ENCODE measurements around the gene RAD9B. TPM values are rescaled to one million over a fixed set of nuclear protein-coding genes. Genes with fewer than 3 reads are reported as not detected.

RAD9B gene
- total and polyA plus RNA-seq, 10 of the 15 experiments (the other 5 are each of a cell fraction or from before 2014, with no cell fraction given): 0.54 to 2.0 (median 1.3) TPM

- H3K4me3 ChIP-seq: no peak overlapping the region
- RAD21 ChIA-PET (ENCODE audit: unreplicated experiment): interaction anchor here (0.8 to 5.5 kb wide), 21 partner anchors 12 to 374 kb away, joined by 3 to 153 read pairs (median 5); partner anchors contain the start of genes ARPC3, FAM216A and GPN3
- CTCF ChIA-PET: interaction anchor here (0.7 to 21.1 kb wide), 26 partner anchors 9 to 374 kb away, joined by 3 to 462 read pairs (median 6); partner anchors contain the start of genes ARPC3, FAM216A, GPN3 and RAD9B
- no peaks in the 10 kb centered on the region for H4K20me1 ChIP-seq (ENCODE audit: control insufficient read depth, insufficient read depth)
- H3K36me3 ChIP-seq (ENCODE audit: control insufficient read depth in 2 of 2, insufficient read depth in 2 of 2, low read length in 1 of 2): no peaks in the 10 kb centered on the region
- H3K27ac ChIP-seq (ENCODE audit: control insufficient read depth, insufficient read depth): no peak overlapping the region
- no TSS peak for BruUV-seq (replicated peaks)
- H3K9ac ChIP-seq (ENCODE audit: control insufficient read depth, insufficient read depth, low read length): no peak overlapping the region
- ATAC-seq (no peak), FAIRE-seq (no peak), DNase-seq (ENCODE audit: low read depth, low spot score) (no peak)
- 88% methylated on average over 6 of the region's 6 CpGs for WGBS (ENCODE audit: insufficient coverage, insufficient replicate concordance, low lambda C conversion rate, missing lambda C conversion rate)
- SMC1A ChIA-PET (ENCODE audit: uncharacterized antibody, unreplicated experiment): interaction anchor here (0.7 to 26.9 kb wide), 25 partner anchors 9 to 179 kb away, joined by 3 to 492 read pairs (median 4); partner anchors contain the start of gene TCTN1
- H3K79me2 ChIP-seq (ENCODE audit: control insufficient read depth, insufficient read depth, low read length): no peaks in the 10 kb centered on the region
- no peak overlapping the region for H3K4me2 ChIP-seq (ENCODE audit: control insufficient read depth, insufficient read depth)
- no peak overlapping the region for H2AFZ ChIP-seq (ENCODE audit: control insufficient read depth, low read depth, low read length)
- TF ChIP-seq WRNIP1 (IDR thresholded peaks at IDR 0.05; ENCODE audit: borderline replicate concordance, low read depth, low read length): no peak
- TF ChIP-seq DPF2 (IDR thresholded peaks at IDR 0.05): no peak
- TF ChIP-seq CUX1 (IDR thresholded peaks at IDR 0.05; ENCODE audit: insufficient replicate concordance, low read depth, low read length): no peak
- no peak for TF ChIP-seq SRF (IDR thresholded peaks at IDR 0.05; ENCODE audit: low read depth in 2 of 2, low read length in 2 of 2)
- intact Hi-C loops (cut with micrococcal nuclease; ENCODE audit: unreplicated experiment): loop anchor here (5.0 kb wide), 3 partner anchors 33 to 373 kb away; no protein-coding TSS in a partner anchor
- POLR2A ChIA-PET: interaction anchor here (0.9 to 4.7 kb wide), 9 partner anchors 10 to 87 kb away, joined by 3 to 31 read pairs (median 7); partner anchors contain the start of genes ARPC3, FAM216A and GPN3
- H3K27me3 ChIP-seq (replicated peaks in 1 of 2; ENCODE audit: control insufficient read depth in 2 of 2, insufficient read depth in 2 of 2, low read length in 1 of 2): no peaks in the 10 kb centered on the region
- no peaks in the 10 kb centered on the region for H3K9me3 ChIP-seq (replicated peaks; ENCODE audit: control insufficient read depth, insufficient read depth, low read length)
- H3K4me1 ChIP-seq (ENCODE audit: control insufficient read depth, insufficient read depth, low read length): no peaks in the 10 kb centered on the region
- in situ Hi-C loops (cut with MboI): loop anchor here (5.0 kb wide), 1 partner anchor 88 kb away; no protein-coding TSS in a partner anchor
These were observed 11.7 kb downstream of the RAD9B start for GRCh38 chr12:110513842-110514241.
